Posterior cingulate gyrus (tissue), 11 donors: Measurements from ENCODE around the gene SPATA16.
"Not testable (repeated sequence)": the region's sequence is repeated elsewhere in the genome, so short reads cannot be mapped to it uniquely, and the experiment has no call there.

Experiments
- DNase-seq, 10 donors: peaks; one replicate each; pipeline versions ENCODE4 v3.0.0 to v3.0.0-alpha.2; 2020 to 2021; ENCODE audit warnings: mixed read lengths in 3 of 10
- intact Hi-C: fragments of 100-400 bp; cut with DNase I; formaldehyde crosslinking; loops from one replicate; pipeline ENCODE4 v1.15.1; 2023

SPATA16 gene

GRCh38 chr3:173066044-173067004, 74.7 kb downstream of the SPATA16 start:
- intact Hi-C loops: no loop called here
- peak in 2 of 10 donors; percentile 21 to 49 for DNase-seq

- peak in 2 of 10 donors; percentile 26 to 44 for DNase-seq
- intact Hi-C loops: no loop called here
Observed at GRCh38 chr3:173065543-173065981, 75.5 kb downstream of the SPATA16 start.

DNA sequence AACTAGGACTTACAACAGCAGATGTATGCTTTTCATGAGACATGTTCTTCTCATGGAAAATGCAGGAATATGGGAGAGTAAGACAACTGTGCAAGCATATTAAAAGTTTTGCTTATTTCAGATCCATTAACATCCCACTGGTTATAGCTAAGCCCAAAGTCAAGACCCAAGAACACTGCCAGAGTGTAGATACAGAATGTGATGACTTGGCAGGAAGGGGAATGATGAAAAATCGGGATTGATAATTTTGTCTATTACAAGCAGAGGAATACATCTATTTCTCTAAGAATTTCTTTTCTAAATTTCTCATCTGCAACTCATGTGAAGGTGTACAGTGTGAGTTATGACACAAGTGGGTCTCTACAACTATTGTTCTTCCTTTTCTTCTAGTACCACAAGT, 76.4 kb downstream of the SPATA16 start:
- intact Hi-C loops: no loop called here

GRCh38 chr3:173058229-173058628, 82.8 kb downstream of the SPATA16 start:
- intact Hi-C loops: no loop called here
- no peak for DNase-seq

More for the DNA sequence above, 76.4 kb downstream of the SPATA16 start:
- DNase-seq: no peak

- intact Hi-C loops: no loop called here
- no peak for DNase-seq
Observed at GRCh38 chr3:173055228-173055933, 85.7 kb downstream of the SPATA16 start.

DNA sequence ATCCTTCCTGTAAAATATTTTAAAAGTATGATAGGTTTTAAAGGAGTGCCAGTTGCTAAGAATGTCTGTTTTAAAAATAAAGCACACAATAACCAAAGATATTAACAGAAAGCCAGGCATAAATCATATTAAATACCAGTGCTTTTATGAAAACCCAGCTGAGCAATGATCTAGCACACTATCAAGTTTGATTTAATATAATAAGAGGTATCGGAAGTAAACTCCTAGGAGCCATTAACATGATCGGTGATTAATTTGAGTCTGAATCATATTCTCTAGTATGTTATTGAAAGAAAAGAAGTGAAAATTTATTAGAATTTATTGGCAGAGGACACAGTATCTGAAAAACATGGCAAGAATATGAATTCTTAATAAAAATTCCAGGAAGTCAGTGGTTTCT, 91.7 kb downstream of the SPATA16 start:
- intact Hi-C loops: no loop called here
- no peak for DNase-seq

GRCh38 chr3:173045770-173046382, 95.2 kb downstream of the SPATA16 start:
- no peak for DNase-seq
- intact Hi-C loops: loop anchor here (1.0 to 2.0 kb wide), 2 partner anchors 210 to 237 kb away; no protein-coding TSS in a partner anchor

GRCh38 chr3:173044998-173045397, 96.0 kb downstream of the SPATA16 start:
- intact Hi-C loops: no loop called here

DNA sequence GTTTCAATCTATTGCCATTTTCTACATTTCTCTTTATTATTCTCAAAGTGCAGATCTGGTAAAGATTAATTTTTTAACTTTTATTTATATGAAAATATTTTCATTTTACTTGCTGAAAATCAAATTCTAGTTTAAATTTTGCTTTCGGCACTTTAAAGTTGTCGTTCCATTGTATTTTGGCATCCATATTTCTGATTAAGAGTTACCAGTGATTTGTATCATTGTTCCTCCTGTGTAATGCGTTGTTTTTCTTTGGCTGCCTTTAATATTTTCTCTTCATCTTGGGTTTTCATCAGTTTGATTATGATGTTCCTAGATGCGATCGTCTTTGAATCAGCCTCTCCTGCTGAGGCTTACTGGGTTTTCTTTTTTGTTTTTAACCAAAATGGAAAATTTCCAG, 97.3 kb downstream of the SPATA16 start:
- intact Hi-C loops: no loop called here
- no peak for DNase-seq

More at GRCh38 chr3:173044998-173045397, 96.0 kb downstream of the SPATA16 start:
- no peak for DNase-seq

- DNase-seq: no peak
- intact Hi-C loops: no loop called here
Observed at GRCh38 chr3:173038484-173038871, 102.6 kb downstream of the SPATA16 start.

DNA sequence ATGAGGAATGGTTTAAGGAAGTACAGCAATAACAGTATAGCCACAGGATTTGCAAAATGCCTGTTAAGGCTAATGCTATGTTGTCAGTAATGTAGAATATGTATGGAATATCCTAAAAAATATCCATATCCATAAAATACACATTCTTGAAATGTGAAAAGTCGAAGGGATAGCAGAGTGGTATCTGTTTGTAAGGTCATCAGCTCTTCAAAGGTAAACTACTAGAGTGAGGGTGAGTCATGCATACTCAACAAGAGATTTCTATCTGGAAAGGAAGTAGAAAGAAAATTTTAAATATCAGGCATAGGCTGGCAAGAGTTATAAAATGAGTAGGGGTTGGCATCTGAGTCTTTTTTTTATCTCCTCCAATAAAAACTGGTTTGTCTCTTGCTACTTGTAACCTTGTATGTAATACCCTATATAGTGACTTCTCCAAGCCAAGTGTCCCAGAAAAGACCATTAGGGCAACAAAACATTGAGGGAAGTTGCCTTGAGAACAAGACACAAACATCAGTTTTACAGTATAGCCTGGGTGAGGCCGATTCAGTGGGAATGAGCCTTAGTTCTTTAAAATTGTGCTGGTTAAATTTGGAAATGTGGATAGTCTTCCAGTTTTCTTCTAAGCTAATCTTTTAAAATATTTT, 103.1 kb downstream of the SPATA16 start:
- DNase-seq: no peak
- intact Hi-C loops: no loop called here

DNA sequence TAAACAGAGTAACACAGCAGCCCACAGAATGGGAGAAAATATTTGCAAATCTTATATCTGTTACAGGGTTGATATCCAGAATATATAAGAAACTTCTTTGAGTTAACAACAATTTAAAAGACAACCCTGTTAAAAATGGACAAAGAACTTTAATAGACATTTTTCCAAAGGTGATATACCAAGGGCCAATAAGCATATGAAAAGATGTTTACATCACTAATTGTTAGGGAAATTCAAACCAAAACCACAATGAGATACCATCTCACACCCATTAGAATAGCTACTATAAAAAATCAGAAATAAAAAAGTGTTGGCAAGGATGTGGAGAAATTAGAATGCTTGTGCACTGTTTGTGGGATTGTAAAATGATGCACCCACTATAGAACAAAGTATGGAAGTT, 110.8 kb downstream of the SPATA16 start:
- intact Hi-C loops: no loop called here

GRCh38 chr3:173028351-173028750, 112.7 kb downstream of the SPATA16 start:
- no peak for DNase-seq
- intact Hi-C loops: no loop called here

More for the DNA sequence above, 110.8 kb downstream of the SPATA16 start:
- no peak for DNase-seq

- no peak for DNase-seq
- intact Hi-C loops: no loop called here
Observed at GRCh38 chr3:173027429-173027828, 113.6 kb downstream of the SPATA16 start.

GRCh38 chr3:173025941-173026340, 115.1 kb downstream of the SPATA16 start:
- intact Hi-C loops: no loop called here
- DNase-seq: no peak

- intact Hi-C loops: no loop called here
- no peak for DNase-seq
Observed at GRCh38 chr3:173021547-173022185, 119.4 kb downstream of the SPATA16 start.

DNA sequence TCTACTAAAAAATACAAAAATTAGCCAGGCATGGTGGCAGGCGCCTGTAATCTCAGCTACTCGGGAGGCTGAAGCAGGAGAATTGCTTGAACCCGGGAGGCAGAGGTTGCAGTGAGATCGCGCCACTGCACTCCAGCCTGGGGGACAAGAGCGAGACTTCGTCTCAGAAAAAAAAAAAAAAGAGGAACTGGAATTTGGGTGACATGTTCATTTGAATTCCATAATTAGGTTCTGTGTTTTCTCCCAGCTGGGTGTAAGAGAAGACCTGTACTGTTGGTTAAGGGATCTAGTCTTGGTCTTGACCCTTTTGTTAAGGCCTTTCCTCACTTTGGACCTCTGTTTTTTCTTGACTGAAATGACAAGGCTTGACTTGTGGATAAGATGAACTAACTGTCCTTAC, 120.9 kb downstream of the SPATA16 start:
- peak in 1 of 10 donors; percentile 40 for DNase-seq
- intact Hi-C loops: not testable (repeated sequence)

- no peak for DNase-seq
- intact Hi-C loops: no loop called here
Observed at GRCh38 chr3:173019378-173019777, 121.7 kb downstream of the SPATA16 start.

DNA sequence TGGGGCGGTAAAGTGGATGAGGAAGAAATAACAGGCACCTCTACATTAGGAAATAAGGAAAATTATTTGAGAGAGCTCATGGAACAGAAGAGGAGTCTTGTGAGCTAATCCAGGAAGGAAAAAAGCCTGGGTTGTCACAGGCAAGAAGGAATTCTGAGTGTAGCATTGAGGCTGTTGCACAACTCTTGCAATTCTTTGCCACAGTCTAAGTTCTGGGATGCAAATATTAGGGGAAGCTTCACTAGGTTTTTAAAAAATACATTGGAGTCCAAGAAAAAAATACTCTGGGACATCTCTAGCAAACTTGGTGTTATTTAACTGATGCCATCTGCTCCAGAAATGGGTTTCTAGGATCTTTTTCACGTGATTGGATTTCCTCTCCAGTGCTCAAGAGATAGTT, 122.3 kb downstream of the SPATA16 start:
- intact Hi-C loops: no loop called here
- no peak for DNase-seq
